B cell (primary cell): ENCODE measurements around the gene CHD5. TPM values are rescaled to one million over a fixed set of nuclear protein-coding genes. Genes with fewer than 3 reads are reported as not detected.

Source experiments
- ATAC-seq: fragments of 200-7000 bp; cut with Tn5 transposase; one replicate; pipeline ENCODE4 v1.10.0; 2021; ENCODE audit warnings: low read depth, mild to moderate bottlenecking, moderate number of reproducible peaks, moderate library complexity
- CTCF ChIA-PET: fragments of 350-600 bp; sonication (Branson Sonifier 250); formaldehyde crosslinking; loops from one replicate; lab custom pipeline; 2021; ENCODE audit warnings: antibody characterized with exemption, inconsistent platforms; lab: Charles Lee
- POLR2A ChIA-PET: fragments of 350-600 bp; sonication (Branson Sonifier 250); formaldehyde crosslinking; loops from one replicate; lab custom pipeline; 2021; ENCODE audit warnings: antibody characterized with exemption; lab: Charles Lee
- DNase-seq: peaks from one replicate; pipeline ENCODE4 v3.0.0; 2013
- H2AFZ ChIP-seq: 2 replicates; pipeline ENCODE4 v1.6.1; 2012; ENCODE audit warnings: mild to moderate bottlenecking, low read depth, low read length; ENCODE audit not compliant: insufficient read depth, poor library complexity, severe bottlenecking
- H3K27ac ChIP-seq, 2 donors: 1 replicate in 1 of 2; 2 replicates in 1 of 2; pipeline ENCODE4 v1.5.1; 2012 to 2013; ENCODE audit warnings: low read length in 2 of 2, mild to moderate bottlenecking in 2 of 2, moderate library complexity in 1 of 2
- H3K27me3 ChIP-seq, 4 experiments: fragments of 200-600 bp in 1 of 4; sonication (generic) in 1 of 4; replicated peaks in 1 of 4; 1 replicate in 2 of 4; 2 replicates in 2 of 4; pipeline versions ENCODE4 v1.6.1 to v1.7.0; 2013 to 2016; ENCODE audit warnings: low read length in 3 of 4, mild to moderate bottlenecking in 2 of 4, mixed read lengths in 1 of 4, moderate library complexity in 1 of 4; ENCODE audit not compliant: insufficient read depth in 4 of 4, control insufficient read depth in 3 of 4; ENCODE audit errors: control extremely low read depth in 1 of 4
- H3K36me3 ChIP-seq, 2 experiments: replicated peaks in 1 of 2; 1 replicate in 1 of 2; 2 replicates in 1 of 2; pipeline versions ENCODE4 v1.6.1 to v1.7.1; 2013; ENCODE audit warnings: low read length in 1 of 2; ENCODE audit not compliant: insufficient read depth in 2 of 2, control insufficient read depth in 1 of 2; ENCODE audit errors: control extremely low read depth in 1 of 2, extremely low read depth in 1 of 2
- H3K4me1 ChIP-seq, 2 donors: fragments of 200-600 bp in 1 of 2; sonication (generic) in 1 of 2; 1 replicate in 1 of 2; 2 replicates in 1 of 2; pipeline versions ENCODE4 v1.5.1 to v1.6.1; 2013 to 2017; ENCODE audit warnings: low read length in 2 of 2; ENCODE audit not compliant: control insufficient read depth in 2 of 2, insufficient read depth in 2 of 2
- H3K4me2 ChIP-seq: replicated peaks from 2 replicates; pipeline ENCODE3; 2012; ENCODE audit warnings: mild to moderate bottlenecking, low read depth, low read length; ENCODE audit not compliant: poor library complexity, severe bottlenecking
- H3K4me3 ChIP-seq, 5 experiments: fragments of 200-600 bp in 1 of 5; sonication (generic) in 1 of 5; 1 replicate in 3 of 5; 2 replicates in 2 of 5; pipeline versions ENCODE4 v1.5.1 to v1.7.0; 2011 to 2016; ENCODE audit warnings: low read length in 4 of 5, mild to moderate bottlenecking in 4 of 5, low read depth in 2 of 5, control low read depth in 1 of 5, moderate library complexity in 1 of 5; ENCODE audit not compliant: insufficient read depth in 1 of 5; ENCODE audit errors: control extremely low read depth in 1 of 5, extremely low read depth in 1 of 5
- H3K79me2 ChIP-seq: fragments of 200-600 bp; sonication (generic); one replicate; pipeline ENCODE4 v1.6.0; 2016; ENCODE audit warnings: low read length; ENCODE audit not compliant: control insufficient read depth, insufficient read depth
- H3K9ac ChIP-seq: fragments of 200-600 bp; sonication (generic); 2 replicates; pipeline ENCODE4 v1.6.1; 2017; ENCODE audit warnings: mild to moderate bottlenecking, low read length, moderate library complexity
- H3K9me3 ChIP-seq, 3 donors: one replicate each; pipeline versions ENCODE4 v1.6.1 to v1.7.1; 2013; ENCODE audit warnings: low read length in 2 of 3; ENCODE audit not compliant: control insufficient read depth in 2 of 3, insufficient read depth in 1 of 3; ENCODE audit errors: control extremely low read depth in 1 of 3
- H4K20me1 ChIP-seq: 2 replicates; pipeline ENCODE4 v1.6.0; 2012; ENCODE audit warnings: mild to moderate bottlenecking, low read length; ENCODE audit not compliant: insufficient read depth, control insufficient read depth, poor library complexity, severe bottlenecking
- H3K27ac Mint-ChIP-seq: one replicate; pipeline ENCODE4 v1.8.0; 2021; ENCODE audit warnings: mixed read lengths
- H3K27me3 Mint-ChIP-seq: one replicate; pipeline ENCODE4 v1.8.0; 2021; ENCODE audit warnings: mixed read lengths
- H3K4me1 Mint-ChIP-seq: one replicate; pipeline ENCODE4 v1.8.0; 2021; ENCODE audit warnings: mixed read lengths
- H3K4me3 Mint-ChIP-seq: one replicate; pipeline ENCODE4 v1.8.0; 2021; ENCODE audit warnings: mixed read lengths
- H3K9me3 Mint-ChIP-seq: one replicate; pipeline ENCODE4 v1.8.0; 2022; ENCODE audit warnings: mixed read lengths; ENCODE audit not compliant: insufficient read depth
- EZH2 ChIP-seq: IDR thresholded peaks from 2 replicates; pipeline ENCODE4 v1.6.1; 2012; ENCODE audit warnings: borderline replicate concordance, low read depth, mild to moderate bottlenecking, moderate library complexity, low read length; ENCODE audit not compliant: insufficient read depth, poor library complexity, severe bottlenecking
- WGBS: methylation state at CpG from one replicate; pipeline ENCODE4 v1.1.5; 2013; ENCODE audit warnings: missing lambda C conversion rate; ENCODE audit not compliant: insufficient coverage; 5-methylcytosine and 5-hydroxymethylcytosine counted together
- intact Hi-C: fragments of 100-400 bp; cut with micrococcal nuclease; formaldehyde crosslinking; loops from one replicate; pipeline ENCODE4 v1.10.0; 2022
- polyA plus RNA-seq: library from polyadenylated mRNA; depleted of rRNA; stranded (reverse); fragments of >200 nt; gene quantifications from 2 replicates; pipeline ENCODE4 v1.2.3, GENCODE V29; 2012
- total RNA-seq, 2 donors: library from RNA; stranded (reverse); fragments of 120-200 nt in 1 of 2; gene quantifications; 1 replicate in 1 of 2; 2 replicates in 1 of 2; pipeline versions ENCODE4 v1.2.3 to v1.2.4, GENCODE V29; 2013 to 2022
- TF ChIP-seq, protein P1 (sequence below): fragments of 200-600 bp; IDR thresholded peaks from one replicate; pipeline ENCODE4 v1.8.0; 2022; ENCODE audit warnings: antibody characterized with exemption, mild to moderate bottlenecking

CHD5 gene
- total and polyA plus RNA-seq, 2 donors (not counting 1 experiment from before 2014, with no cell fraction given), result 0.18 to 0.20 TPM

DNA sequence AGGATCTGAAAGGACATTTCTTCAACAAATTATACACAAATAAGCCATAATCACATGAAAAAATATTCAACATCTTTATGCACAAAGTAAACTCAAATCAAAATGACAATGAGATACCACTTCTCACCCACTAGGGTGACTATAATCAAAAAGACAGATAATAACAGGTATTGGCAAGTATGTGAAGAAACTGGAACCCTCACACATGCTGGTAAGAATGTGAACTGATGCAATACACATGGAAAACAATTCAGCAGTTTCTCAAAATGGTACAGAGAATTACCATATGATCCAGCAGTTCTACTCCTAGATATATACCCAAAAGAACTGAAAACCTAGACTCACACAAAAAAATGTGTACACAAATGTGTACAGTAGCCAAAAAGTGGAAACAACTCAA is 62.5 kb downstream of the CHD5 start:
- Mint-ChIP-seq H3K27me3 (no peaks in the 10 kb centered on the region), H3K4me1 (no peaks in the 10 kb centered on the region), H3K27ac (no peak overlapping the region), H3K4me3 (no peak overlapping the region), H3K9me3 (peaks cover 9% of the 10 kb centered on the region)
- H3K9ac ChIP-seq, result no peak overlapping the region
- no peak overlapping the region for H3K4me3 ChIP-seq
- intact Hi-C loops, result no loop called here
- H3K9me3 ChIP-seq, result peaks cover 0 to 8% (median 6%) of the 10 kb centered on the region in 3 donors
- H3K27ac ChIP-seq, result no peak overlapping the region
- no peak overlapping the region for H2AFZ ChIP-seq
- no peaks in the 10 kb centered on the region for H3K4me1 ChIP-seq
- no peak for DNase-seq
- no peaks in the 10 kb centered on the region for H3K79me2 ChIP-seq
- POLR2A ChIA-PET, result no interaction called here
- no peaks in the 10 kb centered on the region for H3K36me3 ChIP-seq
- ATAC-seq, result no peak
- no peak overlapping the region for H3K4me2 ChIP-seq
- CTCF ChIA-PET, result no interaction called here
- no peaks in the 10 kb centered on the region for H3K27me3 ChIP-seq
- H4K20me1 ChIP-seq, result no peaks in the 10 kb centered on the region
- TF ChIP-seq EZH2, result no peak
- TF ChIP-seq, protein P1, sequence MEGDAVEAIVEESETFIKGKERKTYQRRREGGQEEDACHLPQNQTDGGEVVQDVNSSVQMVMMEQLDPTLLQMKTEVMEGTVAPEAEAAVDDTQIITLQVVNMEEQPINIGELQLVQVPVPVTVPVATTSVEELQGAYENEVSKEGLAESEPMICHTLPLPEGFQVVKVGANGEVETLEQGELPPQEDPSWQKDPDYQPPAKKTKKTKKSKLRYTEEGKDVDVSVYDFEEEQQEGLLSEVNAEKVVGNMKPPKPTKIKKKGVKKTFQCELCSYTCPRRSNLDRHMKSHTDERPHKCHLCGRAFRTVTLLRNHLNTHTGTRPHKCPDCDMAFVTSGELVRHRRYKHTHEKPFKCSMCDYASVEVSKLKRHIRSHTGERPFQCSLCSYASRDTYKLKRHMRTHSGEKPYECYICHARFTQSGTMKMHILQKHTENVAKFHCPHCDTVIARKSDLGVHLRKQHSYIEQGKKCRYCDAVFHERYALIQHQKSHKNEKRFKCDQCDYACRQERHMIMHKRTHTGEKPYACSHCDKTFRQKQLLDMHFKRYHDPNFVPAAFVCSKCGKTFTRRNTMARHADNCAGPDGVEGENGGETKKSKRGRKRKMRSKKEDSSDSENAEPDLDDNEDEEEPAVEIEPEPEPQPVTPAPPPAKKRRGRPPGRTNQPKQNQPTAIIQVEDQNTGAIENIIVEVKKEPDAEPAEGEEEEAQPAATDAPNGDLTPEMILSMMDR, result no peak

DNA sequence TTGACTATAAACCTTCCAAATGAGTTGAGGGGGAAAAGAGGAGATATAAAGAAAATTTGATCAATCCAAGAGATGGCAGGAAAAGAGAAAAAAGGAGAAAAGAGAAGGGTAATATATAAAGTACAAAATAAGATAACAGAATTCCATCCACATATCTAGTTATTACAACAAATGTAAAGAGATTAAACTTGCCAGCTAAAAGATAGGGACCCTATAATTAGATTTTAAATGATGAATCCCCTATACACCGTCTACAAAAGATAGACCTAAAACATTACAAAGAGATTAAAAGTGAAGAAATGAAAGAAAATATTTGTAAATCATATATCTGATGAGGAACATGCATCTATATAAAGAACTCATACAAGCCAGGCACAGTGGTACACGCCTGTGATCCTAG is 63.1 kb downstream of the CHD5 start:
- DNase-seq (no peak), ATAC-seq (no peak)
- Histone ChIP-seq H4K20me1 (no peaks in the 10 kb centered on the region), H3K9ac (no peak overlapping the region), H3K27me3 (no peaks in the 10 kb centered on the region), H3K36me3 (no peaks in the 10 kb centered on the region), H3K27ac (no peak overlapping the region), H3K4me3 (no peak overlapping the region), H3K79me2 (no peaks in the 10 kb centered on the region), H2AFZ (no peak overlapping the region), H3K9me3 (peaks cover 0 to 8% (median 6%) of the 10 kb centered on the region in 3 donors), H3K4me1 (no peaks in the 10 kb centered on the region), H3K4me2 (no peak overlapping the region)
- intact Hi-C loops, result no loop called here
- no peak overlapping the region for H3K4me3 Mint-ChIP-seq
- no CpG with 5 or more reads among the region's 2 CpGs for WGBS
- H3K27me3 Mint-ChIP-seq, result no peaks in the 10 kb centered on the region
- CTCF ChIA-PET, result no interaction called here
- H3K4me1 Mint-ChIP-seq, result no peaks in the 10 kb centered on the region
- no peak for TF ChIP-seq EZH2
- TF ChIP-seq, protein P1, result no peak
- H3K27ac Mint-ChIP-seq, result no peak overlapping the region
- POLR2A ChIA-PET, result no interaction called here
- H3K9me3 Mint-ChIP-seq, result peaks cover 9% of the 10 kb centered on the region
